Measurements from ENCODE around the gene CASZ1.
A peak's percentile ranks its signal among the peaks of the same experiment; 100 is the strongest.

Gene CASZ1

DNA sequence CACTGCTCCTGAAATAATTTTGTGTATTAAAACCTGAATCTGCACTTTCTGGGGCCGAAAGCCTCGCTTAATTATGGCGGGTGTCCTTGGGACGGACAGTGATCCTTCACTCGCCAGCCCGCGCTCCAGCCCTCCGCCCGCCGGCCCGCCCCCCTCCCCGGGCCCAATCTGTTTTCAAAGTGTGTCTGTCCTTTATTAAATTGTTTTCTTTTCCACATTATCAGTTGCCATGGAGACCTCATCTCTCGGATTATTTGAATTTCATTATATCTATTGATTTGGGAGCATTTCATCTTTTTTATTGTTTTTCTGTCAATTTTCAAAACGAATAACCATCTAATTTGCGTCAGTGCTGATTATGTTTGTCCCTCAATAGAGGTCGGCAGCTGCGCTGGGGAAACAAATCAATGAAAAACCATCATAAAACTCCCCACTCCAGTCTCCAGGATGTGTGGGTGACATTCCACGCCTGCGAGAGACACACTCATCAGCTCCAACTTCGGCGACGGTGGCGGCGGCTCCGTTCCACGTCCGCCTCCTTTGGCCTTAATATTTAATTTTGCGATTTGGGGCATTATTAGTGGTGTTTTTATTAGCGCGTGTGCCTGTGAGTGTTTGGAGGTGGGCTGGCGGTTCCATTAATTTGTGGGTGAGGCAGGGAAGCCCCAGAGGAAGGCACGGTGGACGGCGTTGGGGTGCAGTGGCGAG, 123.9 kb downstream of the CASZ1 start:
- DNase-seq: peak in 1 of 51 donors; percentile 9

DNA sequence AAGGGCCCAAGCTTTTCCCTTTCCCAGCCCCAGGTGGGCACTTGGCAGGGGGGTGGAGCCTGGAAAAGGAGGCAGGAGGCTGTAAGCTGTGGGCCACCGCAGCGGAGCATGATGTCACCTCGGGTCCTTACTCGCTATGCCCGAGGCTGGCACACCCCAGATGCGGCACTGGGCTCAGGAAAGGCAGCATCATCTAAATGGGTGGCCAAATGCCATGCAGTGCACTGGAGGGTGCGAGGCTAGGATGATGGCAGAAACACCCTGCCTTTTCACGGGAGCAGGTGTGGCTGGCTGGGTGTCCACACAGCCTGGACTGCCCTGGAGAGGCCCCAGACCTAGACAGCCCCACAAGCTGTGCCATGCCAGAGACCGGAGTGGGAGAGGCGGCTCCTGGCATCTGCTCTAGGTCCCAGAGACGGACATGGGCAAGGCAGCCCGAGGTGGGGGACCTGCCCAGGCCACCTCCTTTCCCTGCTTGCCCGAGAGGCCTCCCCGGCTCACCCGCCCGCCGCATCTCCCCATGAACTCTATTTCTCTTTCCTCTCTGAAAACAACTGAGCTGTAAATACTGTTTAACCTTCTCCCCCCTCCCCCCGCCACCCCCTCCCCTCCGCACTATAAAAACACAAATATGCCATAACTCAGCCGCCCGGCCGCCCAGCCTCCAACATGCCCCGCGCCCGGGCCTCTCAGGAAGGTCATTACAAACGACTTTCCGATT, 124.7 kb downstream of the CASZ1 start:
- no peak for DNase-seq

DNA sequence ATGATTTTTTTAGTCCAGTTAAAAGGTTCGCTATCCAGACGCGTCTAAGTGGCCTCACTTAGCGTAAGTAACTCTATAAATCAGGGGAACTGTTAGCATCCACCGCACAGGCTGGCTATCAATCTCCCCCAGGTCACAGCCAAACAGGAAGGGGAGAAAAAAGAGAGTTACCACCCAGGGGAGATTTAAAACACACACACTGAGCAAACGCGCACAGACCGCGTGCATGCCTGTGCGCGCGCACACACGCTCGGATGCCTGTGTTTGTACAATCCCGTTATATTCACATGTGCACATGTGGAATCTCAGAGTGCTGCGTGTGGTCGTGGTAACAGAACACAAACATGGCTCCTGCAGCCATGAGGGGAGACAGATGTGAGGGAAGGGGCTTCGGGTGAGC, 125.4 kb downstream of the CASZ1 start:
- no peak for DNase-seq

DNA sequence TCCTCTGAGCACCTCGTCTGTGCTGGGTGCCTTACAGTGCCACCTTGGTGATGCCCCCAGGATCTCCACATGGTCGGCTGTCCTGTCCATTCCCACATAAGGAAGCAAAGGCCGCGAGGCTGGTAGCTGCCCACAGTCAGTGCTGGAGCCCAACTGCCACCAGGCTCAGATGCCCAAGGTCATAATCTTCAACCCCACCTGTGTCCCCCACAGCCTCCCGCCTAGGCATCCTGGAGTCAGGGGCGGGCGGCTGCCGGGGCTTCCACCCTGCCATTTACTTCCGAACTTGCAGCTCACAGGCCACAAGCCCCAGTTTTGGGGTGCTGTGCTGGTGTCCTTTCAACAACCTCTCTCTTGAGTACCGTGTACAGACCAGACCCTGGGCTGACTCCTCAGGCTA, 126.3 kb downstream of the CASZ1 start:
- DNase-seq: no peak

DNA sequence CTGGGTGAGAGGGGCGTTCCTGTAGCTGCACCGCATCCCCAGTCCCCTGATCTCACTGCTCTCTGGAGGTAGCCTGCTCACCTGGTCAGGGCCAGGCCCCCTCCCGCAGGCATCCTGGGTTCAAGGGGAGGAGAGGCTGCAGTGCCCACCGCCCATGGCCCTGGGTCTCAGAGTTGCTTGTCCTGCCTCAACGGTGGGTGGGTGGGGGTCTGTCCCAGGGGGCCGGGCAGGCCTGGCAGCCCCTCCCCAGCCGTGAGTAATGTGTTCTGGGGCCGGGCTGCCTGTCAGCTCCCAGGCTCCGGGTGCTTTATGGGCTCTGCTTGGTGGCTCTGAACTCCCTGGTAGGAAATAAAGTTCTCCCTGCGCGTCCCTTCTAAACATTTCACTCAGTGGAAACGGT, 126.9 kb downstream of the CASZ1 start:
- DNase-seq: no peak

DNA sequence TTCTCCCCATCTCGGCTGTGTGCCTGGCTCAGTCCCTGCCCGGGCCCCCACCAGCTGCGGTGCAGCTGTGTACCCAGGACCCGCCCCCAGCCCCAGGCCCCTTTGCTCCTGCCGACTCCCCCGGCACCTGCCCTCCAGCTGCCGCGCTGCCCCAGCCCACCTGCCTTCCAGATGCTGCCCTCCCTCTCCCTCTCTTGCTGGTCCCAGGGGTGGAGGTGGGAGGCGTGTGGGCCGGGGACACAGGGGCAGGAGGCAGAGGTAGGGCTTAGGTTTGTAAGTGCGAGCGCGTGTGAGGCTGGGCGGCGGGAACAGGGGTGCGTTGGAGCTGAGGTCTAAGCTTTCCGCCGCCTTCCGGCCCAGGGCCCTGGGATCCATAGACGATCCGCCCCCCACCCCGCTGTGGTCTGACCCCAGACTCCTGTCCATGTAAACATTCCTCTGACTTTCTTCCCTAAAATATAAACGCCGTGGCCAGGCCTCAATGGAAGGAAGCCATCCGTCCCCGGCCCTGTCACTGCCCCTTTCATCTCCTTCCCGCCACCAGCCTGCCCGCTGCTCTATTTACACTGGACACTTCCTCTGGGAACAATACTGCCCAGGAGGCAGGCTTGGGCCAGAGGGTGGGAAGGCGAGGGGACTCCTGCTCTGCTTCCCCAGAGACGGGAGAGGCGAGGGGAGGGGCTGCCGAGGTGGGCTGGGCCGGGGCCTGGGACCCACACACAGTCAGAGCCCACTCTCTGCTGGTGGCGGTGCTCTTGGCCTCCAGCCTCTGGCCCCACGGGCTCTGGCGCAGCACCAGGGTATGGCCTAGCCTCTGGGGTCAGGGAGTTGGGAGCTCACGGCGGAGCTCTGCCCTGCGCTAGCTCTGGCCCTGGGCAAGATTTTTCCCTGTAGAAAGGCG, 128.3 kb downstream of the CASZ1 start:
- no peak for DNase-seq

DNA sequence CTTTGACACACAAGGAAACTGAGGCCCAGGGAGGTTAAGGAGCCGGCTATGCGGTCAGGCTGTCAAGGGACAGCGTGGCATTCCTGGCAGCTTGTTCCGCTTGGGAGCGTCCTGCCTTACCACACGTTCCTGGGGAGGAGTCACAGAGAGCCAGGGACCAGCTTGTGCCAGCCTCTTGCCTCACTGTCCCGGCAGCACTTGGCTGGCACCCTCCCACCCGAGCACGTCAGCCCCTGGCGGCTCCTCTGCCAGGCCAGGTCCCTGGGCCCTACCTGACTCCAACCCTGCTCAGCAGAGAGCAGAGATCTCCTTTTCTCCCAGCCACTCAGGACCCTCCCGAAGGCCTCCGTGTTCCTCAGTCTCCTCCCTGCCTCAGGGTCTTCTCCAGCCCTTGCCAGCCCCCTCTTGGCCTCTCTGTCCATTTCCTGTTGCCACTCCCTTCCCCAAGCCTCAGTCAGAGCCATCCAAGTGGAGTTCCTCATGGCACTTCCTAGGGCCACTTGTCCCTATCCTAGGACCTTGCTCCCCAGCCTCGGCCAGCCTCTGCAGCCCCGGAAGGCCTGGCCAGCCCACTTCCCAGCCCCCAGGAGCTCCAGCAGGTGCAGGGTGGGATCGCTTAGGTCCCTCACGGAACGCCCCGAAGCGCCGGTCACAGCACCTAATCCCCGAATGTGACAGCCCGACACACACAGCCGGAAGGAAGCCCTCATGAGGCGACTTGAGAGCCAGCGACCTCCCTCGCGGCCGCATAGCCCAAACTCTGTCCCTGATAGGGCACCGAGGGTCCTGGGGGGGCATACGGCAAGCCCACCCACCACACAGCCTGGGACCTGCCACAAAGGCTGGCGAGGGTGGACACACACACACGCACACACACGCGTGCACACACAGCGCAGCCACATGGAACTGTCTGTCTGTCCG, 130.3 kb downstream of the CASZ1 start:
- DNase-seq: peak in 11 of 51 donors; percentile 6 to 53 (median 23)

DNA sequence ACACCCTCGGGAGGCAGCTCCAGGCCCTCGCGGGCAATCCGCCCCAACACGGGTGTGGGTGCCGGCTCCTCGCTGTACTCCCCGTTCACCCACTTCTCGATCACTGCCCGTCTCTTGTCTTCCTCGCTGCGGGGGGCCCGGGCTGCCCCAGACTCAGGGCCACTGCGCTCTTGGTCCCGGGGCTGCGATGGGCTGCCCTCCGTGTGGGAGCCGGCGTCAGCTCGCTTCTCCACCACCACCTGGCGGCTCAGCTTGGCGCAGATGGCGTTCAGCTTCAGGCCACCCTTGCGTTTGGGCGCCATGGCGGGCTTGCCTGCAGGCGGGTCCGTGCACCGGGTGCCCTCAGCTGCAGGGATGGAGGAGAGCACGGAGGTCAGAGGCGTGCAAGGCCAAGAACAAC, 131.2 kb downstream of the CASZ1 start:
- no peak for DNase-seq

DNA sequence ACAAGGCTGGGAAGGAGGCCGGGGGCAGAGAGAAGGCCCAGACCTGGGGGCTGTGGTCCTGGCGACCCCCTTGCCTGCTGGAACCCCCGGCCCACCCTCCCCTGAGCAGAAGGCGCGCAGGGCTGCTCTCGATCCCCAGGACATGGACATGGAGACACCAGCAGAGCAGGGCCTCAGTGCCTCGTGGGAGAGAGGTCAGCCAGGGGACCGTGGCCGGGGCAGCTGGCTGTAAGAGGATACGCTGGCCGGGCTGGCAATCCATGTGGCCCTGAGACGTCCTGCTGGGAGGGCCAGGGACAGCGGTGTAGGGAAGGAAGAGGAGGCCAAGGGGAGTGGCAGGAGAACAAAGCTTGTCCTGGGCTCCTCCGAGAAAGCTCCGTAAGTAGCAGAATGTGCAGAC, 132.2 kb downstream of the CASZ1 start:
- peak in 15 of 51 donors; percentile 12 to 59 (median 18) for DNase-seq

DNA sequence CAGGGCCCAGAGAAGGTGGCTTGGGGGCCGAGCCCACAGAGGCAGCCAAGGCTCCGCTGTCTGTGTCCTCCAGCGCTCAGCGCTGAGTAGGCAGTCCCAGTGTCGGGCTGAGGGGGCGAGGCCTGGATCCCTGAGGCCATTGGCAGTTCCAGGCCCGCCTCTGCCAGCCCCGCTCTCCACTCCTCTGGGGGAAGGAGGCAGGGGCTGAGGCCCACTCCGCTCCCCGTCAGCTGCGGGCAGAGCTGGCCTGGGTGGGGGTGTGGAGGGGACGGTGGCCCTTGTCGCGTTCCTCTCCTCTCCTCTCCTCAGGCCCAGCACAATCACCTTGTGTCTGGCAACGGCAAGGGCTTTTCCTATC, 132.8 kb downstream of the CASZ1 start:
- DNase-seq: peak in 40 of 51 donors; percentile 3 to 80 (median 52)

DNA sequence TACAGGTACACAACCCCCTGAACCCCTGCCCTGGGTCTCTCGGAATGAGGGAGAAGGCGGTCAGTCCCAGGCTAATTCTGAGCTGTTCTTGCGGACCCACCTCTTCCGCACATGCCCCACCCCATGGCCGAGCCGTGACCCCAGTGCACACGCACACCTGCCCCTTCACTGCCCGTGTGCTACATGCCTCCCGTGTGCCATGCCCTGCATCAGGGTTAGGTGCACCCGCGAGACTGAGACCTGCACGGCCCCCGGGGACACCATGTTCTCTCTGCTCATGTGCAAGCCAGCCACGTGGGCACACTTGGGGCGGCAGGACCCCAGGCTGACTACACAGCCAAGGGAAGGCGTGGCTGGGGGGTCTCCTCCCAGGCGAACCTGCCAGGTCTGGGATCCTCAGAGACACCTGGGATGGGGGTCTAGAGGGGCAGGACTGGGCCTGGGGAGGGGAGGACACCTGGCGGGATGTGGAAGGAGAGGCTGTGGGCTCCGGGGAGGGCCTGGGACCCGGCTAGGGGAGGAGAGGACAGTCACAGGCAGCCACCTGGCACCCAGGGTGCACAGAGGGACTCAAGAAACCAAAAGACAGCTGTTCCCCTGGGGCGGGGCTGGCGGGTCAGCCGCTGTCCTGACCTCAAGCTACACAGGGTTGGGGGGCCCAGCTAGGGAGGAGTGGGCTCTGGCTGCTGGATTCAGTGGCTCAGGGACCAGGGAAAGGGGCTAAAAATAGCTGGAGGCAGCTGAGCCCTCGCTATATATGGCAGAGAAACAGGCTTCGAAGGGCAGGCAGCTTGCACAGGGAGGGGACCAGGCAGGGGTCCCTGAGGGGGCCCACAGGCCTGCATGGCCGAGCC, 133.4 kb downstream of the CASZ1 start:
- no peak for DNase-seq

DNA sequence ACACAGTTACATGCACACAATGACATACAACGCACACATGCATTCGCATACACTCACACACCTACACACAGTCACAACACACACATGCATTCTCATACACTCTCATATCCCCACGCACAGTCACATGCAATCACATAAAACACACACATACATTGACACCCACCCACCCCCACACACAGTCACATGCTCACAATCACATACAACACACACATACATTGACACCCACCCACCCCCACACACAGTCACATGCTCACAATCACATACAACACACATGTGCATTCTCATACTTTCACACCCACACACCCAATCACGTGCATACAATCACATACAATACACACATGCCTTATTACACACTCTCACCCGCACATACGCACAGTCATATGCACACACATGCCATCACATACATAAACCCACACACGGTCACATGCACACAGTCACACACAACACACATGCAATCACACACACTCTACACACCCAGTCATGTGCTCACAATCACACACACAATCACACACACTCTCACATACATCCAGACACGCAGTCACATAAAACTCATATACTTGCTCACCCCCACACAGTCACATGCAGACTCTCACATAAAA, 134.3 kb downstream of the CASZ1 start:
- no peak for DNase-seq

DNA sequence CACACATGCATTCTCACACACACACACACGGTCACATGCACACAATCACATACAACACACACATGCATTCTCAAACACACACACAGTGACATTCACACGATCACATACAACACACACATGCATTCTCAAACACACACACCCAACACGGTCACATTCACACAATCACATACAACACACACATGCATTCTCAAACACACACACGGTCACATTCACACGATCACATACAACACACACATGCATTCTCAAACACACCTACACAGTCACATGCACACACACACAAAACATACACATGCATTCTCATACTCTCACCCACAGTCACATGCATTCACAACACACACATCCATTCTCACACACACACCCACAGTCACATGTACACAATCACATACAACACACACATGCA, 135.0 kb downstream of the CASZ1 start:
- DNase-seq: no peak

DNA sequence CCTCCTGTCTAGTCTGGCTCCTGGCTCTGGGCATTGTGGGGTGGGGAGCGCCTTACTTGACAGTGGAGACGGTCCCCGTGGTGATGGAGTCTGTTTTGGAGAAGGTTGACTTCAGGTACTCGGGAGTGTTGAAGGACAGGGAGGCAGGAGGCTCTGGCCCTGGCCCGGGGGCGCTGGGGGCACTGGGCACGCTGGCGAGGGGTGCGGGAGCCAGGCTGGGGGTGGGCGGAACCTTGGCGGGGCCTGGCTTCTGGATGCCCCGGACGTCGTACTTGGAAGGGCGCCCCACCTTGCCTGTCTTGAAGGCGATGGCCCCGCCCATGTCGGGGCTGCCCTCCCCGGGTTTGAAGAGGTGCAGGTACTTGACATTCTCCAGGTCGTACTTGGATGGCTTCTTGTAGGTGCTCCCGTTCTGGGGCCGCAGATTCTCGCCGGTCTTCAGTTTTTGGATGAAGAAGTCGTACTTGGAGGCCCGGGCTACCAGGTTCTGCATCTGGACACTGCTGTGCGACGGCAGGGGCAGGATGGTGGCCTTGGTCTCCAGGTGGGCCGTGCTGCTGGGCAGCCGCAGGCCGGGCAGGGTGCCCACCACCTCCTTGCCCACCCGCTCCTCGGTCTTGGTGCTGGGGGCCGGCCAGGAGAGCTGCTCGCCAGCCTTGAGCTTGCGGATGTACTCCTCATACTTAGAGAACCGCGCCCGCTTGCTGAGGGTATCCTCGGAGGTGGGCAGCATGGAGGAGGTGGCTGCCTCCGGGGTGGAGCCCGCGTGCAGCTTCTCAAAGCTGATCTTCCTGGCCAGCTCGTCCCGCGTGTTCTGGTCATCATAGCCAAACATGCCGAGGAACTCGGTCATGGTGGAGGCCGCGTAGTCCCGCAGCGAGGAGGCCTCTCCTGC, 136.6 kb downstream of the CASZ1 start:
- DNase-seq: no peak

DNA sequence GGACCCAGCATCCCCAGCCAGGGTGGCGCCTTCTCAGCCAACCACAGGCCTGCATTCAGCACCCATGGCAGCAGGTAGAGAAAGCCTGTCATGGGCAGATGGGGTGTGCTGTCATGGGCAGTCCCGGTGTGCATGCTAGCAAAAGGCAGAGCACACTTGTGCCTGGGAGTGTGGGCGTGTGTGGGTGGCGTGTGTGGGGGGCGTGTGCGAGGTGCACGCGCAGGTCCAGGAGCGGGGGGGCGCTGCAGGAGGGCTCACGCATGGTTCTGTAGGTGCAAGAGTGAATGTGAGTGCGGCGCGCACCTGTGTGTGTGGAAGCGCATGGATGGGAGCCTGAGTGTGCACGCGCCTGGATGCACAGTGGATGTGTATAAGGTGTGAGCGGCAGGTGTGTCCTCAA, 137.2 kb downstream of the CASZ1 start:
- no peak for DNase-seq

DNA sequence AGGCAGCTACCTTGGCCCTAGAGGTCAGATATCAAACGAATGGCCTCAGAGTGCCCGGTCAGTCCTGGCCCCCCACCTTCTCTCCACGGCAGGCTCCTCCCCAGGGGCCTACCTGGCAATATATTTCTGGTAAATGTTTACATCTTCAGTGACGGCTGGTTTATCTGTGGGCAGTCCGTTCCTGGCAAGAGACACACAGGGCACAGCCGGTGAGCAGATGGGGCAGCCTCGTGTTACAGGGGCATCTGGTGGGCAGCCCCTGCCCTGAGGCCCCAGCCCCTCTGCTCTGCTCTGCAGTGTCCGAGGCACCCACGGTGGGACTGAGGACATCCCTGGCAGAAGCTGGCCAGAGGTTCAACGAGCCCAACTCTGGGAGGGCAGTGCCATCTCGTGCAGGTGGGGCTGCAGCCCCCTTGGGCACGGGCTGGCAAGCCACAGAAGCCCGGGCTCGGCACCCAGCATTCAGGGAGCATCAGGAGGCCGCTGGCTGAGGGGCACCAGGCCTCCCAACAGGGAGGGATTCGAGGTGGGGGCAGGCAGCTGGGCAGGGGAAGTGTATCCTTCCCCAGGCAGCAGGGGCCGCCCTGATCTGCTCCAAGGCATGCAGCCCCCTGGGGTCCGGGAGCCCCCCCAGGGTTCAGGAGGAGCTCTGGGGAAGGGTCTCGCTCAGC, 137.9 kb downstream of the CASZ1 start:
- DNase-seq: no peak

DNA sequence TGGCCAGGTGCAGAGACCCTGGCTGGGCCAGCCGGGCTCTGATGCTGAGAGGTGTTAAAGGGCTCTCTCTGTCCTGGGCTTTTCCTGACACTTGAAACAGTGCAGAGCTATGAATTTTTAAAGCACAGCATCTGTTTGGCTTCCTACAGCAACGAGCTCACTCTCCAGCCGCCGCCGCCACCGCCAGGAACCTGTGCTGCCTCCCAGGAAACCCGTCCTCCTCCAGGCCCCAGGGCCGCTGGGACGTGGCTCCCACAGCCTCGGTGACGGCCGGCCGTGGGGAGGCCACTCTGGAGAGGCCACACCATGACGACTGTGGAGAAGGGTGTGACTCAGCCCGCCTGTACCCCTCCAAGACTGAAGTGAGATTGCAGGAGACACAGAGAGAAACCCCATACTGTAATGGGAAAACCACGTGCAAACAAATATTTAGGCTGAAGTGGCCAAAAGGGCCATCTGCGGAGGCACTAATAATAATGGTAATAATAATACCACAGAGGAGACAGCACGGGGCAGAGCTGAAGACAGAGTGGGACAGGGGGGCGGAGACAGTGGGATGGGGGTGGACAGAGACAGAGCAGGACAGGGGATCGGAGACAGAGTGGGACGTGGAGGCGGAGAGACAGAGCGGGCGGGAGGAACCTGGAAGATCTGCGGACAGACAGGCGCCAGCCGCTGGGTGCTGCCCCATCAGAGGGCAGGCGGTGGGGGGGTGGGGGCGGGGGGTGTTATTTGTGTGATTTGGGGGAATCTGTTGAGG, 139.2 kb downstream of the CASZ1 start:
- DNase-seq: no peak
